Measurements from ENCODE around the gene SUSD6. TPM values are rescaled to one million over a fixed set of nuclear protein-coding genes. Genes with fewer than 3 reads are reported as not detected.

Gene SUSD6
- total and polyA plus RNA-seq, 9 of the 15 experiments (the other 6 are each of a cell fraction or from before 2014, with no cell fraction given) = 2.9 to 20.7 (median 5.6) TPM

- DNase-seq (ENCODE audit: extremely low read depth in 1 of 4, low spot score in 3 of 4) (no peak), ATAC-seq (no peak), FAIRE-seq (no peak)
- H3K27me3 ChIP-seq (ENCODE audit: control insufficient read depth in 2 of 2, insufficient read depth in 2 of 2, low read length in 2 of 2) = peaks cover 0 to 8% of the 10 kb centered on the region in 2 experiments; a peak in 3 of 5 replicates
- H3K79me2 ChIP-seq (ENCODE audit: control insufficient read depth, insufficient read depth, low read length) = no peaks in the 10 kb centered on the region
- H3K4me1 ChIP-seq (replicated peaks in 1 of 2; ENCODE audit: control insufficient read depth in 2 of 2, insufficient read depth in 2 of 2, low read length in 2 of 2) = peaks cover 3% of the 10 kb centered on the region in 2 experiments; a peak in 3 of 5 replicates
- no peaks in the 10 kb centered on the region for H3K9me3 ChIP-seq (replicated peaks; ENCODE audit: control insufficient read depth, insufficient read depth, low read depth, low read length)
- H3K36me3 ChIP-seq (ENCODE audit: control insufficient read depth, insufficient read depth, low read length) = no peaks in the 10 kb centered on the region
- H3K4me2 ChIP-seq (ENCODE audit: insufficient read depth, low read length) = no peak overlapping the region; the same call in 1 of the 2 replicates
- intact Hi-C loops (cut with micrococcal nuclease) (loop anchor here (10.0 kb wide), 1 partner anchor 335 kb away; no protein-coding TSS in a partner anchor), in situ Hi-C loops (cut with MboI) (no loop called here)
- ChIA-PET POLR2A (interaction anchor here (0.7 kb wide), 2 partner anchors 28 to 57 kb away, joined by 3 to 4 read pairs; no protein-coding TSS in a partner anchor), CTCF (ENCODE audit: low intra/inter-chr PET ratio) (interaction anchor here (1.9 kb wide), 1 partner anchor 147 kb away, joined by 10 read pairs; no protein-coding TSS in a partner anchor)
- BruUV-seq (replicated peaks) = no TSS peak
- H2AFZ ChIP-seq (ENCODE audit: low read depth, low read length) = peak overlapping the region; percentile 54
- no peak overlapping the region for H3K27ac ChIP-seq (ENCODE audit: extremely low read depth, low read depth, low read length)
- no peak overlapping the region for H3K9ac ChIP-seq (ENCODE audit: insufficient read depth in 1 of 2, low read depth in 2 of 2, low read length in 2 of 2)
- H4K20me1 ChIP-seq (replicated peaks; ENCODE audit: control insufficient read depth, insufficient read depth, low read length) = no peaks in the 10 kb centered on the region
- WGBS (ENCODE audit: insufficient coverage, low coverage, missing lambda C conversion rate) = 0% methylated on average over 1 of the region's 2 CpGs
- H3K4me3 ChIP-seq = no peak overlapping the region
- H3K9me1 ChIP-seq (ENCODE audit: control insufficient read depth, insufficient read depth, low read length) = no peaks in the 10 kb centered on the region
- TF ChIP-seq CCAR2 (IDR thresholded peaks at IDR 0.05; ENCODE audit: low read depth, low read length) (no peak), SMARCA5 (IDR thresholded peaks at IDR 0.05) (peak; percentile 64), RBM15 (IDR thresholded peaks at IDR 0.05; ENCODE audit: insufficient read depth, low read length) (no peak), TAL1 (IDR thresholded peaks at IDR 0.05) (no peak), NFE2 (IDR thresholded peaks at IDR 0.05; ENCODE audit: low read depth) (no peak), ZBTB8A (IDR thresholded peaks at IDR 0.05; ENCODE audit: partially characterized antibody) (no peak), BCOR (IDR thresholded peaks at IDR 0.05) (peak; percentile 71), NCOA4 (IDR thresholded peaks at IDR 0.05; ENCODE audit: partially characterized antibody) (no peak), CCNT2 (IDR thresholded peaks at IDR 0.05; ENCODE audit: borderline replicate concordance, extremely low read depth, insufficient read length, low read depth, low read length) (no peak), POLR2A (conservative IDR thresholded peaks at IDR 0.05) (no peak), GABPA (tag; conservative IDR thresholded peaks at IDR 0.05; ENCODE audit: low read depth) (no peak), MCM5 (IDR thresholded peaks at IDR 0.05; ENCODE audit: low read depth) (no peak), ARNT (IDR thresholded peaks at IDR 0.05) (no peak), RBBP5 (IDR thresholded peaks at IDR 0.05; ENCODE audit: borderline replicate concordance, insufficient read depth, low read length, poor library complexity, severe bottlenecking) (no peak), ZNF140 (CRISPR knock-in tag; IDR thresholded peaks at IDR 0.05) (no peak), ZNF830 (CRISPR knock-in tag; IDR thresholded peaks at IDR 0.05) (no peak), ZNF121 (CRISPR knock-in tag; conservative IDR thresholded peaks at IDR 0.05) (no peak), ATF3 (IDR thresholded peaks at IDR 0.05) (no peak), ATF3 (CRISPR knock-in tag; conservative IDR thresholded peaks at IDR 0.05) (no peak), NFATC3 (IDR thresholded peaks at IDR 0.05) (no peak), FOSL1 (tag; conservative IDR thresholded peaks at IDR 0.05) (no peak), POLR2AphosphoS5 (IDR thresholded peaks at IDR 0.05; ENCODE audit: control insufficient read depth, insufficient read depth, low read depth, low read length) (no peak), MEF2D (tag; conservative IDR thresholded peaks at IDR 0.05; ENCODE audit: low read depth) (no peak)
- TF ChIP-seq, protein P1, sequence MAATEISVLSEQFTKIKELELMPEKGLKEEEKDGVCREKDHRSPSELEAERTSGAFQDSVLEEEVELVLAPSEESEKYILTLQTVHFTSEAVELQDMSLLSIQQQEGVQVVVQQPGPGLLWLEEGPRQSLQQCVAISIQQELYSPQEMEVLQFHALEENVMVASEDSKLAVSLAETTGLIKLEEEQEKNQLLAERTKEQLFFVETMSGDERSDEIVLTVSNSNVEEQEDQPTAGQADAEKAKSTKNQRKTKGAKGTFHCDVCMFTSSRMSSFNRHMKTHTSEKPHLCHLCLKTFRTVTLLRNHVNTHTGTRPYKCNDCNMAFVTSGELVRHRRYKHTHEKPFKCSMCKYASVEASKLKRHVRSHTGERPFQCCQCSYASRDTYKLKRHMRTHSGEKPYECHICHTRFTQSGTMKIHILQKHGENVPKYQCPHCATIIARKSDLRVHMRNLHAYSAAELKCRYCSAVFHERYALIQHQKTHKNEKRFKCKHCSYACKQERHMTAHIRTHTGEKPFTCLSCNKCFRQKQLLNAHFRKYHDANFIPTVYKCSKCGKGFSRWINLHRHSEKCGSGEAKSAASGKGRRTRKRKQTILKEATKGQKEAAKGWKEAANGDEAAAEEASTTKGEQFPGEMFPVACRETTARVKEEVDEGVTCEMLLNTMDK (IDR thresholded peaks at IDR 0.05; ENCODE audit: borderline replicate concordance, insufficient read depth, low read depth, low read length, poor library complexity, severe bottlenecking) = no peak
These were observed 31.9 kb upstream of the SUSD6 start for GRCh38 chr14:69579476-69579875.
